PFSK-1 (cell line): ENCODE measurements around the gene ADRM1.

ENCODE experiments used
- FOXP2 ChIP-seq: optimal IDR thresholded peaks from 2 replicates; pipeline ENCODE3; 2011; ENCODE audit warnings: borderline replicate concordance, control low read depth, inconsistent platforms; ENCODE audit not compliant: insufficient read depth; ENCODE audit errors: extremely low read length, extremely low read depth
- POLR2AphosphoS5 ChIP-seq: IDR thresholded peaks from 2 replicates; pipeline ENCODE4 v1.6.1; 2012; ENCODE audit warnings: low read depth, mild to moderate bottlenecking, control low read depth, low read length, moderate library complexity
- REST ChIP-seq, 2 experiments: IDR thresholded peaks; 2 replicates each; pipeline versions ENCODE4 v1.6.1 to v1.8.0; 2011 to 2012; ENCODE audit warnings: low read depth in 2 of 2, low read length in 2 of 2, control low read depth in 1 of 2, inconsistent platforms in 1 of 2, mild to moderate bottlenecking in 1 of 2, moderate library complexity in 1 of 2; ENCODE audit not compliant: insufficient read depth in 1 of 2
- SIN3A ChIP-seq: IDR thresholded peaks from 2 replicates; pipeline ENCODE4 v1.6.1; 2012; ENCODE audit warnings: mild to moderate bottlenecking, low read length, moderate library complexity, borderline replicate concordance; ENCODE audit not compliant: insufficient read depth
- TAF1 ChIP-seq: IDR thresholded peaks from 2 replicates; pipeline ENCODE4 v1.6.1; 2012; ENCODE audit warnings: low read length, control low read depth, borderline replicate concordance; ENCODE audit not compliant: insufficient read depth

The ADRM1 gene

GRCh38 chr20:62313460-62314338 lies 10.9 kb downstream of the ADRM1 start:
- TF ChIP-seq POLR2AphosphoS5 = no peak
- no peak for TF ChIP-seq REST (IDR thresholded peaks at IDR 0.05; ENCODE audit: insufficient read depth in 1 of 2, low read depth in 2 of 2, low read length in 2 of 2)
- no peak for TF ChIP-seq SIN3A
- no peak for TF ChIP-seq FOXP2
- no peak for TF ChIP-seq TAF1

DNA sequence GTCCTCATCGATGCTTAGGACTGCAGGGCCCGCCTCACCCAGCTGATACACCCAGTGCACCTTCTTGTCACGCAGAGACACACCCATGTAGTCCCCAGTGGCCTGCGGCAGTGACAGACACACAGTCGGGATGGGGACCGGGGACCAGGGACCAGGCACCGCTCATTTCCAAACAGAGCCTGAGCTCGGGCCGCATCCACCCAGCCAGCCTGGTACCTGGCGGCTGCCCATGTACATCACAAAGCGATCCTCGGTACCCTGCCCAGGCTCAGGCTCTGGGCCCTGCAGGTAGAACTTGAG lies 11.5 kb downstream of the ADRM1 start:
- TF ChIP-seq SIN3A = no peak
- TF ChIP-seq POLR2AphosphoS5 = no peak
- no peak for TF ChIP-seq REST (IDR thresholded peaks at IDR 0.05; ENCODE audit: insufficient read depth in 1 of 2, low read depth in 2 of 2, low read length in 2 of 2)
- TF ChIP-seq FOXP2 = no peak
- TF ChIP-seq TAF1 = no peak

DNA sequence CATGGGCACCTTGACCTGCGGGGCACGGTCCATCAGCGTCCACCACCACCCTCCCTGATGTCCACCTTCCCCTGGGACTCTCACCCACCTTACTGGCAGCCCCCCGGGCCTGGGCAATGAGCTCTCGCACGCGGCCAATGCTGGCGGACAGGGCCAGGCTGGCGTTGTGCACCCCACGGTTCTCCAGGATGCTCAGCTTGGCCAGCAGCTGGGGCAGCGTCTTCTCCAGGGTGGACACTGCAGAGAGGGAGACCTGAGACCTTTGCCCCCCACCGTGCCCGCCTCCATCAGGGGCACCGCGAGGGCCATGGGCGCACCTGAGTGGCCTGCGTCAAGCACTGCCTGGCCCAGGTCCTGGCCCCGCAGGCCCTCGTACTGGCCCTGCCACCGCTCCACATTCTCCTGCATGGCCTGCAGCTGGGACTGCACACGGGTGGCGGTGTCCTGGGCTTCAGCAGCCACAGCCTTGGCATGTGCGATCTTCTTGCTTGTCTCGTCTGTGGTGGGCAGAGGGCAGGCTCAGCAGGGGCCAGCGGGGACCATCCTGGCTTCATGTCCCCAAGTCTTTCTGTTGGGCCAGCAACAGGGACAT lies 12.0 kb downstream of the ADRM1 start:
- TF ChIP-seq POLR2AphosphoS5 (no peak), REST (IDR thresholded peaks at IDR 0.05; ENCODE audit: insufficient read depth in 1 of 2, low read depth in 2 of 2, low read length in 2 of 2) (no peak), FOXP2 (no peak), SIN3A (no peak), TAF1 (no peak)

GRCh38 chr20:62315773-62316172 lies 13.0 kb downstream of the ADRM1 start:
- TF ChIP-seq TAF1 (no peak), POLR2AphosphoS5 (no peak), SIN3A (no peak), REST (IDR thresholded peaks at IDR 0.05; ENCODE audit: insufficient read depth in 1 of 2, low read depth in 2 of 2, low read length in 2 of 2) (no peak), FOXP2 (no peak)
